Neuron (in vitro differentiated cells): ENCODE results near the gene AGMO.

Experiments
- H2AFZ ChIP-seq: one replicate; pipeline ENCODE4 v1.6.1; 2013; ENCODE audit warnings: low read depth, mild to moderate bottlenecking, inconsistent platforms, low read length, moderate library complexity
- H3K27me3 ChIP-seq: one replicate; pipeline ENCODE4 v1.6.1; 2013; ENCODE audit warnings: low read length; ENCODE audit not compliant: insufficient read depth
- H3K36me3 ChIP-seq: one replicate; pipeline ENCODE4 v1.6.1; 2013; ENCODE audit warnings: low read length; ENCODE audit not compliant: insufficient read depth
- H3K4me1 ChIP-seq: one replicate; pipeline ENCODE4 v1.6.1; 2013; ENCODE audit warnings: low read length; ENCODE audit not compliant: insufficient read depth
- H3K4me3 ChIP-seq: 2 replicates; pipeline ENCODE4 v1.5.1; 2013; ENCODE audit warnings: mild to moderate bottlenecking, low read length, moderate library complexity
- H3K9me3 ChIP-seq: one replicate; pipeline ENCODE4 v1.6.1; 2013; ENCODE audit warnings: low read length

The AGMO gene

GRCh38 chr7:15582773-15583172 is 21.0 kb upstream of the AGMO start:
- H3K4me1 ChIP-seq, result no peaks in the 10 kb centered on the region
- H2AFZ ChIP-seq, result no peak overlapping the region
- no peaks in the 10 kb centered on the region for H3K36me3 ChIP-seq
- no peak overlapping the region for H3K4me3 ChIP-seq
- H3K9me3 ChIP-seq, result peaks cover 4% of the 10 kb centered on the region
- H3K27me3 ChIP-seq, result no peaks in the 10 kb centered on the region

- Histone ChIP-seq H3K27me3 (no peaks in the 10 kb centered on the region), H3K4me3 (no peak overlapping the region), H2AFZ (no peak overlapping the region), H3K4me1 (no peaks in the 10 kb centered on the region), H3K36me3 (no peaks in the 10 kb centered on the region), H3K9me3 (peaks cover 4% of the 10 kb centered on the region)
Measured at GRCh38 chr7:15581352-15581951, 19.6 kb upstream of the AGMO start.

- H3K4me1 ChIP-seq, result no peaks in the 10 kb centered on the region
- no peak overlapping the region for H3K4me3 ChIP-seq
- H2AFZ ChIP-seq, result no peak overlapping the region
- no peaks in the 10 kb centered on the region for H3K27me3 ChIP-seq
- H3K36me3 ChIP-seq, result no peaks in the 10 kb centered on the region
- peaks cover 4% of the 10 kb centered on the region for H3K9me3 ChIP-seq
Measured at GRCh38 chr7:15580604-15581351, 19.0 kb upstream of the AGMO start.

GRCh38 chr7:15577600-15577999 is 15.8 kb upstream of the AGMO start:
- Histone ChIP-seq H2AFZ (no peak overlapping the region), H3K4me3 (no peak overlapping the region), H3K36me3 (no peaks in the 10 kb centered on the region), H3K9me3 (no peaks in the 10 kb centered on the region), H3K27me3 (no peaks in the 10 kb centered on the region), H3K4me1 (no peaks in the 10 kb centered on the region)

- Histone ChIP-seq H3K4me1 (no peaks in the 10 kb centered on the region), H2AFZ (no peak overlapping the region), H3K4me3 (no peak overlapping the region), H3K27me3 (no peaks in the 10 kb centered on the region), H3K9me3 (no peaks in the 10 kb centered on the region), H3K36me3 (no peaks in the 10 kb centered on the region)
Measured at GRCh38 chr7:15571301-15571878, 9.6 kb upstream of the AGMO start.

GRCh38 chr7:15567652-15568051 is 5.8 kb upstream of the AGMO start:
- Histone ChIP-seq H3K9me3 (no peaks in the 10 kb centered on the region), H3K4me3 (no peak overlapping the region), H3K27me3 (no peaks in the 10 kb centered on the region), H3K36me3 (no peaks in the 10 kb centered on the region), H2AFZ (no peak overlapping the region), H3K4me1 (no peaks in the 10 kb centered on the region)

GRCh38 chr7:15567036-15567435 is 5.2 kb upstream of the AGMO start:
- Histone ChIP-seq H3K4me1 (no peaks in the 10 kb centered on the region), H2AFZ (no peak overlapping the region), H3K27me3 (no peaks in the 10 kb centered on the region), H3K9me3 (no peaks in the 10 kb centered on the region), H3K4me3 (no peak overlapping the region), H3K36me3 (no peaks in the 10 kb centered on the region)

GRCh38 chr7:15566476-15566875 is 4.7 kb upstream of the AGMO start:
- Histone ChIP-seq H3K4me1 (peaks cover 2% of the 10 kb centered on the region), H3K4me3 (no peak overlapping the region), H2AFZ (no peak overlapping the region), H3K9me3 (no peaks in the 10 kb centered on the region), H3K36me3 (no peaks in the 10 kb centered on the region), H3K27me3 (no peaks in the 10 kb centered on the region)

GRCh38 chr7:15560968-15561367 is 847 bp downstream of the AGMO start:
- H3K4me1 ChIP-seq, result peaks cover 2% of the 10 kb centered on the region
- no peaks in the 10 kb centered on the region for H3K27me3 ChIP-seq
- H3K9me3 ChIP-seq, result no peaks in the 10 kb centered on the region
- H3K36me3 ChIP-seq, result no peaks in the 10 kb centered on the region
- no peak overlapping the region for H2AFZ ChIP-seq
- H3K4me3 ChIP-seq, result no peak overlapping the region

GRCh38 chr7:15559416-15559928 is 2.3 kb downstream of the AGMO start:
- peaks cover 2% of the 10 kb centered on the region for H3K4me1 ChIP-seq
- no peak overlapping the region for H2AFZ ChIP-seq
- no peaks in the 10 kb centered on the region for H3K9me3 ChIP-seq
- H3K4me3 ChIP-seq, result no peak overlapping the region
- H3K36me3 ChIP-seq, result no peaks in the 10 kb centered on the region
- H3K27me3 ChIP-seq, result no peaks in the 10 kb centered on the region

- H3K36me3 ChIP-seq, result no peaks in the 10 kb centered on the region
- no peak overlapping the region for H2AFZ ChIP-seq
- peaks cover 2% of the 10 kb centered on the region for H3K4me1 ChIP-seq
- H3K4me3 ChIP-seq, result no peak overlapping the region
- H3K9me3 ChIP-seq, result no peaks in the 10 kb centered on the region
- H3K27me3 ChIP-seq, result no peaks in the 10 kb centered on the region
Measured at GRCh38 chr7:15558756-15559155, 3.1 kb downstream of the AGMO start.

GRCh38 chr7:15557686-15558085 is 4.1 kb downstream of the AGMO start:
- Histone ChIP-seq H3K27me3 (no peaks in the 10 kb centered on the region), H3K9me3 (no peaks in the 10 kb centered on the region), H2AFZ (no peak overlapping the region), H3K36me3 (no peaks in the 10 kb centered on the region), H3K4me3 (no peak overlapping the region), H3K4me1 (peaks cover 2% of the 10 kb centered on the region)

- Histone ChIP-seq H3K36me3 (no peaks in the 10 kb centered on the region), H2AFZ (no peak overlapping the region), H3K4me3 (no peak overlapping the region), H3K4me1 (peaks cover 2% of the 10 kb centered on the region), H3K27me3 (no peaks in the 10 kb centered on the region), H3K9me3 (no peaks in the 10 kb centered on the region)
Measured at GRCh38 chr7:15557186-15557585, 4.6 kb downstream of the AGMO start.
